CD4-positive, alpha-beta T cell treated with Interleukin-21 for 1 hour (primary cell): ENCODE results near the gene MDK.

Source experiments
- DNase-seq: peaks from one replicate; pipeline ENCODE4 v3.0.0-alpha.2; 2020

The MDK gene

DNA sequence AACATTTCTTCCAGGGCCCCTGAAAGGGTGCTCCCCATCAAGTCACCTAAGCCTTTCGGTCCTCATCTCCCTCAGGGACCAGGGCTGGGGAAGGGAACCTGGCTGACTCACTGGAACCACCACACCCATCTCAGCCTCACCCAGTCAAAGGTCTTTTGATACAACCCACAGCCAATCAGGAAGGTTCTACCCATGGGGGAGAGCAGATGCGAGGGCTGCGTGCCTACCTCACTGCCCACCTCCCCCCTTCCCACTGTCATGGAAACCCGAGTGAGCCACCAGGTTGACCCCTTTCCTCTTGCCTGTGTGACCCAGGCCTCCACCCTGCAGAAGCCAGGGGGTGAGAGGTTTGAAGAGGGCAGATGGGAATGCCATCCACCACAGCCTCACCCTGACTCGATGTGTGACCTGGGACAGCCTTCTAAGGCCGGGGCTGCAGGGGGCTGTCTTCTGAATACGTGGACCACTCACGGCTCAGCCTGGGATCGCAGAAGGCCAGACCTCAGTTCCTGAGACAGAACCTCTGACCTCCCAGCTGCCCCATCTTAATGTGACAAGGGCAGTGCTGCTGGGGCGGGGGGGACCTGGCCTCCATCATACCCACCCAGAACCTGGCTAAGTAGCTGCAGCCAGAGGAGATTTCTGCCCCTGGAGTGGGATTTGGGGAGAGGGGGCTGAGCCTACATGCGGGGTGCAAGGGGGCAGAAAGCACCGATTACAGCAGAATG is 2.7 kb downstream of the MDK start:
- DNase-seq, result no peak

DNA sequence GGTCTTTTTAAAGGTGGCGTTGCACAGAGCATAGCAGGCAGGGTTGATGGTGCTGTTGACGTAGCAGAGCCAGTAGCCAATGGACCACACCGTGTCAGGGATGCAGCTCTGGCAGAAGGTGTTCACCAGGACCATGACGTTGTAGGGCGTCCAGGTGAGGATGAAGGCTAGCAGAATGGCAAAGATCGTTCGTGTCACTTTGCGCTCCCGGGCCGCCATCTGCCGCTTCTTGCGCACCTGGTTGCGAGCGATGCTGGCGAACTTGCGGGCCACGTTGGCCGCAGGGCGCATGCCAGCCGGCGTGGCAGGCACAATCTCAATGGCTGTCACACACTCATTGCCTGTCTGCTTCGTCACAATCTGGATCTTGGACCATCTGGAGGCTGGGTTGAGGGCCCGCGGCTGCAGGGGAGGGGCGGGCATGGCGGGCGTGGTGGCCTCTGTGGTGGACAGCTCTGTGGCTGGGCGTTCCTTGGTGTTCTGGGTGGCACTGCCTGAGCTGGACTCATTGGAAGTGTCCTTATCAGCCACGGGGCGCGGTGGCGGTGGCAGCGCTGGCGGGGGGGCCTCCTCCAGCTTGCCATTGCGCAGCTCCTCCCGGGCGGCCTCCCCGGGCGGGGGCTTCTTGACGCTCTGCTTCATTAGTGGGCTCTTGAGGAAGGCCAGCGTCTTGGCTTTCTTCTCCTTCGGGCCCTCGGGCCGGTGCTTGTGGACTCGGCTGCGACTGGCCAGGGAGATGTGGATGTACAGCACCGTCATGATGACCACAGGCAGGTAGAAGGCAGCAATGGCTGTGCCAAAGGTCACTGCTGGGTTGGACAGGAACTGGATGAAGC is 3.9 kb downstream of the MDK start:
- DNase-seq, result no peak

DNA sequence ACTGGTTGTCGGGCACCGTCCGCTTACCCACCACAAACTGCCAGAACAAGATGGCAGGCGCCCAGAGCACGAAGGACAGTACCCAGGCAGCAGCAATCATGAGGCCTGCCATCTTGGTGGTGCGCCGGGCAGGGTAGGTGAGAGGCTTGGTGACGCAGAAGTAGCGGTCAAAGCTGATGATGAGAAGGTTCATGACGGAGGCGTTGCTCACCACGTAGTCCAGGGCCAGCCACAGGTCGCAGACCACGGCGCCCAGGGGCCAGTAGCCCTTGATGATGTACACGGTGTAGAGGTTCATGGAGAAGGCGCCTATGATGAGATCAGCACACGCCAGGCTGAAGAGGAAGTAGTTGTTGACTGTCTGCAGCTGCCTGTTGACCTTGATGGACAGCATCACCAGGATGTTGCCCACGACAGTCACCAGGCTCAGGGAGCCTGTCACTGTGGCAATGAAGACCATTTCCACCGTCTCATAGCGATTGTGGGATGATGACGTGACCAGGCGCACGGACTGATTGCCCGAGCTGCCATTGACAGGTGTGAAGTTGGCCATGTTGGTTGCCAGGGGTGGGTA is 4.6 kb downstream of the MDK start:
- DNase-seq, result no peak

DNA sequence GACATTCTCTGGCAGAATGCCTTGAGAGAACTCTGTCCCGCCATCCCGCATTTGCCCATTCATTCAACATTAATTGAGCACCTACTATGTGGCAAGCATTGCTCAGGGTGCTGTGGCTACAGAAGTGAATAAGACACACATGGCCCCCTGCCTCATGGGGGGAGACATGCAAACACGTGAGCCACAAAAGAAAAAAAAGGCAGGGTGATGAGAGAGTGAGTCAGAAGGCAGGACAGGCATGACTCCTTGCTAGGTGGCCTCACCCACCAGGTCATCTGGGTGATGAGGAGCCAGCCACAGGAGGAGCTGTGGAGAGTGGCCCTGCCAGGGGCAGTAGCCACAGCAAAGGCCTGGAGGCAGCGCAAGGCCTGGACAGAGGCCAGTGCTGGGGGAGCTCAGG is 5.2 kb downstream of the MDK start:
- no peak for DNase-seq

DNA sequence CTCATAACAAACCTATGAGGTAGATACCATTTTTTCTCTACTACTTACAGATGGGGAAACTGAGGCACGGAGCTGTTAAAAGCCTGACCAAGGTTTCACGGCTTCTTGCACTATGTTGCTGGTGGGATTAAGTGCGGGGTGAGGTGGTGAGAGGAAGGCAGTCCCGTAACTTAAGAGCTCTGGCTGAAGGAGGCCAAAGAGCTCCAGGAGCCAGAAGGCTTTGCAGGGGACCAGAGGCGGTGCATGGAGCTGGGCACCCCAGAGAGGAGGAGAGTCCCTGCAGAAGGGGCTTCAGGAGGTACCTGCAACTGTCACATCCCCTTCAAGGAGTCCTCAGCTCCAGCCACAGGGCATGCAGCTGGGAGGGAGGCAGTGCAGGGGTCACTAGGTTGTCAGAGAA is 6.0 kb downstream of the MDK start:
- no peak for DNase-seq

DNA sequence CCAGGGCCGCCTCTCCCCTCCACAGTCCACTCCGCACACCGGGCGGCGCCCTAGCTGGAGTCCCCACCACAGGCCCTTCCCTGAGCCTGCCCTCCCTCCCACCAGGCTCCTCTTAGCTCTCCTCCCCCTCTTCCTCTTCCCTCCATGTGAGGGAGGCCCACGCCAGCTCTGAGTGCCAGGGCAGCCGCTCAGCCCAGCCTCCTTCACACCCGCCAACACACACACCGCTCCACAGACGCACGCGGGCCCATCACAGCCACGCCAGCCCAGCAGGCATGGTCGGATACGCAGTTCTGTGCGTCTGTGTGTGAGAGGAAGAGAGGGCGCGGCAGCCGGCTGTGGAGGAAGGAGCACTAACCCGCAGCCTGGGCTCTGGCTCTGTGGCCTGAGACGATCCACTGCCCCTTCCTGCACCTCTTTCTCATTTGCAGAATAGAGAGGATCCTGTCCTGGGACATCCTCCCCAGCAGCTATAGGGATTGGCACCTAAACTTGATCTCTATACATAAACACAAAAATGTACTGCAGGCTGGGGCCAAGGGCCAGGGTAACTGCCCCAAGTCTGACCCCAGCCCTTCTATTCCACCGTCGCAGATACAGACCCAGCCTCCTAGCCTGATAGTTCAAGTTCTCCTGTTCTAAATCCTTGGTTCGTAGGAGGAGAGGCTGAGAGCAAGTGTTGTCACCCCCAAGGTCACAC is 6.6 kb downstream of the MDK start:
- DNase-seq, result no peak

DNA sequence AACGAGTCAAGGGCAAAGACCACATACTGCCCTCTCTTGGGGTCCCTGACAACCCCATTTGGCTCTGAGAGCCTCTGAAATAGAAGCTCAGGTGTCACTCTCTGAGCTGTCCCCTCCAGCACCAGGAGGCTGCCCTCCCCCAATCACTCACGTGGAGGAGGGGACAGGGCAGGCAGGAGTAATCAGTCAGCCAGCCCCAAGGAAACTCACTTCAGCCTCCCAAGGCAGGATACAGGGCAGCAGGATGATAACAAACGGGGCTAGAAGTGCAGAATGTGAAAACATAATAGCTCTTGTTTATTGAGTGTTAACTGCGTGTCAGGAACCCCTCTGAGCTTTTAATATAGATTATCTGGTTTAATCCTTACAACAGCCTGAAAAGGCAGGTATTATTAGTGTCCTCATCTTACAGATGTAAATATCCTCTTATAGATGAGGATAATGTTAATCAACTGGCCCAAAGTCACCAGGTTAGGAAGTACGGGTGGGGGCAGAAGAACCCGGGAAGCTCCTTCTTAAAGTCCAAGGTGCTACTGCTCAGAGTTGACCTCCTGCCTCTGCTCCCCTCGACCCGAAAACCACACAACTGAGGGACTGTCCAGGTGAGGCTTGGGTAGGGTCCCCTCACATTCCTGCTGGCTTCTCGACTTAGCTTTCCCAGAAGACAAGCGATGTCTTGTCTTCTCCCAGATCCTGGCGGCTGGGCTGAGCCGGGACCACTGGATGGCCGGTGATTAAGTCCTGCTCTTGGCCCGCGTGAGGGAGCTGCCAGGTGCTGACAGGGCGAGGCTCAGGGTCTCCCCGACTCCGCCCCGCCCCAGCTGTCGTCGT is 7.4 kb downstream of the MDK start:
- DNase-seq, result no peak

DNA sequence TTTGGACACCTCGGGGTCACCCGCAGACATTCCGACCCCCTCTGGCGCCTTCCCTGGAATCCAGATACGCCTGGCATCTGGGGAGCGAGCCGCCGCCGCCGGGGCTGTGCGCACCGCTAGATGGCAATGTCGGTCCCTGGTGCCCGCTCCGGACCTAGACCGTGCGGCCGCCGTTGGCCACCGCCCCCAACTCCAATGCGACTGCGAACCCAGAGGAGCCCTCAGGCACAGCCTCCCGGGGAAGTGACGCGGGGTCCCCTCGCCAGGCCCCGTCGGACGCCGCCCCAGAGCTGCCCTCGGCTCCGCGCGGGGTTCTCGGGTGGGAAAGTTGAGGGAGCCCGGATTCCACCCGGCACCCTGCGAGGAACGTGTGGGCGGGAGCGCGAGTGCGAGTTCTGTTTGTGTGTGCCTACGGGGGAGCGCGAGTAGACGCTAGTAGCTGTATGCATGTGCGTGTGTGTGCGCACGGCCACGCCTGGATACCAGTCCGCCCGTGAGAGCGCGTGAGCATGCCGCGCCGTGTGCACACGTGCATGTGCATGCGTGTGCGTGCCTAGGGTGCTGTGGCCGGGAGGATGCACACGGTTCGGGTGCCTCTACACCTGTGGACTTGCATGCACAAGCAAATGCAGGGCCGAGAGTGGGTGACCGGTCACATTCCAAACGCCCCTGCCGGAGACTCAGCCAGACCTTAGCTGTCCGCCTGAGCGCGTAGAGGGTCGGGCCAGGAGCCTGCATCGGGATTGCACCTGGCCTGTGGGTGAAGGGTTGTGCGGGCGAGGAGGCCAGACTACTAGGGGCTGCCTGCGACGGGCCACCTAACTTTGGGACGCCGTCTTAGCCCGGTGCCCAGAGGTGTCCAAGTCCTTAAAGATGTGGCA is 8.2 kb downstream of the MDK start:
- peak; percentile 30 for DNase-seq

DNA sequence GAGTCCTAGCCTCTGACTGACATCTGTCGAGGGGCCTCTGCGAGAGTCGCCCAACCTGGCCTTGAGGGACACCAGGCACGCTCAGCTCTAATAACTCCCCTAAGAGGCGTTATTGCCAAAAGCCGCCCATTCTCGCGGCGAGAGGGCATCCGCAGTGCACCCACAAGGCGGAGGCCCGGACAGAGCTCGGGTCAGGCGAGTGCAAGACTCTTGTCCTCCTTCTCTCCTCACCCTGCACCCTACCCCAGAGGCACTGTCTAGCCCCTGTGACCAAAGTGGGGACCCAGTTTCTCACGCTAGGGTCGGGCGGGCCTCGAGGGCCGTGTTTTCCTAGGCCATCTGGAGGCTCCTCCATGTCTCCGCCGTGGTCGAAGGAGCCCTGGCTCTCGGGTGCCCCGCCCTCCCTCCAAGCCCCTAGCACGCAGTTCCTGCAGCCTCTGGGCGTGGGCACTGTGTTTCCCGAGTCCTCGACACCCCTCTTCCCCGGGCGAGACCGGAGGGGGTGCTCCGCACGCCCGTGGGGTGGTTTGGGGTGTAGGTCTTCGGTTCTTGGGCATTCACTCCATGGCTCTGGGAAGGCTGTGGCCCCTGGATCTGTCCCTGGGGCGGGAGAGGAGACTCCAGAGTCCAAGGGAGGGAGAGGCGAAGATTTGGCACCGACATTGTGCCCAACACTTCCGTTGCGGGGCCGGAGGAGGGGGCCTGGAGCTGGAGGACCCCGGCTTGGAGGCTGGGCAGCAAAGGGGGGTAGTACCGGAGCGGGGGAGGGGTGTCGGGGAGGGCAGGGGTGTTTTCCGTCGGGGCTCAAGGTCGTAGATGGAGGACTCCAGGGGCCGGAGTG is 9.1 kb downstream of the MDK start:
- DNase-seq, result no peak

DNA sequence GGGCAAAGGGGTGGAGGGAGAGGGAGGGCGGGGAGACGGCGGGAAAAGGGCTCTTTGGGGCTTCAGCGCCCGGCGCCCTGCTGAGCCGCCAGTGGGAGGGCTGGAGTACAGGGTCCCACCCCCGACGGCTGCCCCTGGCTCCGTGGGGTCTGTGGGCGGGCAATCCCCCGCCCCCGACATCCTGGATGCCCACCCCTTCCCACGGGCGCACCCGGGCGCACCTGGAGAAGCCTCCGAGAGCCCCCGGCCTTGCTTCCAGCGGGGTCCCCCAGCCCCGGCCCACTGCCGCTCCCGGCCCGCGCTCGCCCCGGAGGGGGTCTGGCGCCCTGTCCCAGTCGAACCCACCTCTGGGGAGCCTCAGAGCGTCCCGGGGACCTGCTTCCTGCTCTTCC is 9.7 kb downstream of the MDK start:
- DNase-seq, result no peak

DNA sequence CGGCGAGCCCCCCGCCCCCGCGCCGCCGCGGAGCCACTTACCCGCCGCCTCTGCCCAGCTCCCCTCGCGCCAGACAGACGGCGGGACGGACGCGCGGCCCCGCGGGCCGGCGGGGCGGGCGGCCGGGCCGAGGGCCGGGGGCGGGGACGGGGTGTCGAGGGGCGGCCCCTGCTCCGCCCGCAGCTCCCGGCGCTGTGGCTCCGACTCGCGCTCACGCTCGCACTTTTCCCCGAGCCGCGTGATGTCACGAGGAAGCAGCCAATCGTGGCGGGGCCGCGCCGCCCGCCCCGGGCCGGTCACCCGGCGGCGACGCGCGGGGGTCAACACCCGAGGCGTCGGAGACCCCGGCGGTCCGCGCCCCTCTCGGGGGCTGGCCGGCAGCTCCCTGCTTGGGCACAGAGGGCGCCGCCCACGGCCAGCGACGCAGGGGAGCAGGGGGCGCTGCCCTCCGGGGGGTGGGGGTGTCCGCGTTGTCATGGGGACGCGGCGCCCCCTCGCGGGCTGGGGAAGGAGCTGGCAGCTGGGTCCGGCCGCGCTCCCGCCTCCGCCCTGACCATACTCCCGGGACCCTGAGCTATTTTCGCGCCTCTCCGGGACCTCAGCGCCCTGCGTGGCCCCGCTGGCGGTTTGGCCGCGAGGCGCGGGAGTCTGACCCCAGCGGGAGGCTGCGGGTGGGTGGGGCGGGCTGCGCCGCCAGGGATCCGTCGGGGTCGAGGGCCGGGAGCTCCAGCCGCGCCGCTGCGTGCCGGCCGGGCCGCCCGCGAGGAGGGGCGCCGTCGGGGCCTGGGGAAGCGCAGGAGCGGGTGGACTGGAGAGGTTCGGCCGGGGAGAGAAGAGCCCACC is 10.3 kb downstream of the MDK start, which contains the start of gene CHRM4:
CHRM4 (minus strand) TSS at position 199 of the 843 bp plus-strand sequence. CDS start 5,219 bp downstream, outside the sequence.
- no peak for DNase-seq

DNA sequence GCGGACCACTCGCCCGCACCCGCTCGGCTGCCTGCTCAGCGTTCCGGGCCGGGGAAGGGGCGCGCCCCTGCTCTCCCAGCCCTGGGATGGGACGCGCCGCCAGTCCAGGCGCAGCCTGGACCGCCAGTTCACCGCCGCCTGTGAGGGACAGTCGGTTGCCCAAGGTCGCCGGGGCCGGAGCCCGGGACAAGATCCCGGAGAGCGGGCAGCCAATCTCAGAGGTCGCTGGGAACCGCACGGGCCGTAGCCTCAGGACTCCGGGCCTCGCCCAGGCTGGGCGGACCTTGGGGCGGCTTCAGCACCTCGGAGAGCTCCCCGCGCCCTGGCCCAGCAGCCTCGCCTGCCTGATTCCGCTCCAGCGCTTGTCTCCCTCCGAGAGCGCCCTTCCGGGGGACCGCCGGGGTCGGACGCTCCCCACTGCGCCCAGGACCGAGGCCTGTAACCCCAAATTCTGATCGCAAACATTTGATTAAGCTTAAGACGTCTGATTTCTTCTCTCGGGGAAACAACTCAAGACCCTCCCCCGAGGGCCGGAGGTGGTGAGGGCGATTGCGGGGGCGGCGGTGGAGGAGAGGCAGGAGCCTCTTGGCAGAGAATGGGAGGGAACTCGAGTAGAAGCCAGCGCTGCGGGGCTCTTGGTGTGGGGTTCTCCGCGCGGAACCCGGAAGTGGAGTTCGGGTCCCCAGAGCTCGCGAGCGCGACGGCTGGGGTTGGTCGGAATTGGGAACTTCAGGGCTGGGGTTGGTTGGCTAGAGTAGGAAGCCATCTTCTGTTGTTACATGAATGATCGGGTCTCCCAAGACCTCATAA is 11.2 kb downstream of the MDK start:
- DNase-seq, result peak; percentile 80

DNA sequence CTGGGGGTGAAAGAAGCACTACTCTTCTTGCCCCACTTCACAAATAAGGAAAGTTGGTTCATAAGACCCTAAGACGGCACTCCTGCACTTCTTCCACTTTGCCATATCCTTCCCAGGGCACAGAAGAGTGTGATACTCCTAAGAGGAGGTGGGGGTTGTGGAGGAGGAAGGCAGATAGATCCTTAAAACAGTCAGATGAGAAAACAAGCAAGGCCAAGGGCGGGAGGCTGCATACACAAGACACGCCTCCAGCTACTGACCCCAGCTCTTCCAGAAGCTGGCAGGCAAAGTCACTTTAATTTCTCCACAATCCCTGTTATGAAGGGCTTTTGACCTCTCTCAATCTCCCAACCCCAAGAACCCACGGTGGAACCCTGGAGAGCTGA is 11.8 kb downstream of the MDK start:
- no peak for DNase-seq

DNA sequence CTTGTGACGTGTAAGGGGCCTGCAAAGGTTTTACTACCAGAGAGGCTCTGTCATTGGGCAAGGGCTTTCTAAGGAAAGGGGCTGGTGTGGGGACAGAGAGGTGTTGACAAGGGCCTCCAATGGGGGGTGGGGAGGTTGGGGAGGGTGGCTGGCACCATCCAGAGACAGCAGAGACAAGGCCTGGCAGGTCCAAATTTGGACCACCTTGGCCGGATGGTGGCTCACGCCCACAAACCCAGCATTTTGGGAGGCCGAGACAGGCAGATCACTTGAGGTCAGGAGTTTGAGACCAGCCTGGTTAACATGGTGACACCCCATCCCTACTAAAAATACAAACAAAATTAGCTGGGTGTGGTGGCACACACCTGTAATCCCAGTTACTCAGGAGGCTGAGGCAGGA is 12.3 kb downstream of the MDK start:
- DNase-seq, result no peak

DNA sequence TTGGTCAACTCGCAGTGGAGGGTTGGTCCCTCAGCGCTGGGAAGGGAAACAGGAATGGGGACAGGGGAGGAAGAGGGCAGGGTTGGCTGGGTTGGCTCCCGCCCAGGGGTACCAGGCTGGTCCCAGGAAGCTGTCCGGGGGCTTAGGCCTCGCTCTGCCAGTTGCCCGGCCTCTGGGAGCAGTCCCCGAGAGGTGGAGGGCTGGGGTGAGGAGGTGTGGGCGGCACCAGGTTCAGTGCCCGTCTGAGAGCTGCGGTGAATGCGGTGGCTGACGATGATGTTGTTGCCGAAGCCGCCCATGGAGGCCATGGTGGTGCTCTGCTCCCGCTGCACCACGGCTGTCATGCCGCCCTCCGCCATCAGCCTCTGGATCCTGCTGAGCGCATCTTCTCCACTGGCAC is 16.1 kb downstream of the MDK start:
- DNase-seq, result no peak

DNA sequence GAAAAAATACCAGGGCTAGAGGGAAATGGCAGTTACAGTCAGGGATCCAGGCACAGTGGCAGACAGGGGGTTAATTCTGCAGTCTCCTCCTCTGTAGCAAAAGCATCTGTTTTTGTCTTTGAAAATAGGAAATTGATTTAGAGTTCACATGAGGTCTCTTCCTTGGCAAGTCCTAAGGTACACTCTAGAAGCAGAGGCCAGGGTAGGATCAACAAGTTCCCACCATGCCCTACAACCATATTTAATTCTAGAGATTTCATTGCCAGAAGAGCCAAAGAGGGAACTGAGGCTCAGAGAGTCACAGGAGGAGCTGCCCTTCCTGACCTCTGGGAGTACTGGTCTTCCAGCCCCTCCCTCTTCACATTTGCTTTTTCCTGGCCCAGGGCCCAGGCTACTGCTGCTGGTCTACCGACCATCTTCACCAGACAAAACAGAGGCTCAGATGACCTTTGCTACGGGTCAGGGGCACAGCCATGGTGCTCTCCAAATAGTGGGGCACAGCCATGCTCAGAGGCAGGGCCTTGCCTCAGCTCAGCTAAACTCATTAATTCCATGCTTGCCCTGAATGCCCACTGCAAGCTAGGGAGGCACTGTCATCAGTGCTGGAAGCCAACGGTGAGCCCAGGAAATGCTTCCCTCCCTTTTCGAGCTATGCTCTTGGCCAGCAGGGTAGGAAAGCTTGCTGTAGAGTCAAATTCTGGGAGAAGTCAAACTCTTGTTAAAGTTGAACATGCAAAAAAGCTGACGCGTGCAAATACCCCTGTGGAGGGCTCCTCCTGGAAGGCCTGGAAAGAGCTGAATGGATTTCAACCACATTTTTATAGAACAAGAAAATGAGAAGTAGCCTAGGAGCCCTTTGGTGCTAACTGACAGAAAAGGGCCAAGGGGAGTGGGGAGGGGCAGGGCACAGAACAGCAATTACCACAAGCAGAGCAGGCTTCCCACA is 21.8 kb downstream of the MDK start:
- no peak for DNase-seq

DNA sequence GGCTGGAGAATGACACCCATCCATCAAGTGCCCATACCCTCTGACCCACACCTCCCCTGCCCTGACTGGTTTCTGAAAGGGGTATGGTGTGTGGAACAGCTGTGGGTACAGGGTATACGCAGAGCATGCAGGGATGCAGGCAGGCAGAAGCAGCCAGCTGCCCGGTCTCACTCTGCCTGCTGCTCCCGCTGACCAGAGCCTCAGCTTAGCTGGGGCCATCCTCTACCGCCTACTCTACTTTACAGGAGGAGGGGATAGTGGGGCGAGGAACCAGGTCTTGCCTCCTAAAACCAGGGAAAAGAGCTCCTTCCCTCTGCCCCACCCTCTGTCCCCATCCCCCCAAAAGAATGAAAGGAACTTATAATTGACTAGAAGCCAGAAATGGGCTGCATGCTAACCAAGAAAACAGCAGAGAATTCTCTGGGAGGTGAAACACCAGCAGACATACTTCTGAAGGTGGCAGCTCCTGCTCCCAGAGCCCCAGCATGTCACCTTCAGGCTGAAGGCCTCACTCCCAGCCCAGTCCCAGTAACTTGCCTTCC is 23.1 kb downstream of the MDK start:
- DNase-seq, result no peak
